ENCODE results near the gene ACTBL2. TPM values are rescaled to one million over a fixed set of nuclear protein-coding genes. Genes with fewer than 3 reads are reported as not detected.

Gene ACTBL2
- total and polyA plus RNA-seq, 4 donors: 0.04 to 0.29 (median 0.09) TPM; not detected in 1

DNA sequence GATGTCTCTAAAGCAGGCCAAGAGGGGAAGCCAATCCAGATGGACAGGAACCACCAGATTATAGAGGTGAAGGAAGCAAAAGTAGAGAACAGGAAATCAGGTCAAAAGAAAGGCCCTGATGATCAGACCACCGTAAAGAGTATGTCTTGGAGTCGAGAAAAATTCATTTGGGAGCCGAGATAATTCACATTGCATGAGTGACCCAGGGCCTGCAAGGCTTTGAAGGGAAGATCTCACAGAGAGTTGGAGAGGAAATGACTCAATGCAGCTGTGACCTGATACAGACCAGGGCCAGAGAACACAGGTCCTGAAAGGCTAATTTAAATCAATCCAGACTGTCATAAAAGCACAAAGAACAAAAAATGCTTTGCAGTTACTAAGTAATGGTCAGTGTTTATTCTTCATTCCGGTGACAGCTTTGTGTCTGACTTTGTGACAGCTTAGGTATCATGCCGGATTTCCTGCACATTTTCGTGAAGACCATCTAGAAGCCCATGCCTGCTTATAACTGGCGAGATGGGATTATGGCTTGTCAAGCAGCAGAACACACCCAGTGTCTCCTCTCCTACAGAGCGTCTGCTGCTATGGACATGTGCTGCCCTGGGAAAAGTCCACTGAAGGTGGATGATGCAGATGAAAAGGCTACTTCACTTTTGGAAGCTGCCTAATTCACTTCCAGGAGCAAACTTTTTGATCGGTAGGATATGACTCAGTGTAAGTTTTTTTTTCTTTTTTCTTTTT lies 5.8 kb upstream of the ACTBL2 start:
- Histone ChIP-seq H3K9ac (ENCODE audit: insufficient read depth in 1 of 2, low read length in 2 of 2) (no peak overlapping the region), H3K36me3 (ENCODE audit: control insufficient read depth in 4 of 4, insufficient read depth in 4 of 4, low read length in 4 of 4) (no peaks in the 10 kb centered on the region), H3K9me3 (ENCODE audit: control insufficient read depth in 4 of 4, insufficient read depth in 3 of 4, low read length in 3 of 4) (no peaks in the 10 kb centered on the region), H3K4me3 (no peak overlapping the region), H3K27me3 (ENCODE audit: control insufficient read depth in 3 of 3, insufficient read depth in 3 of 3, low read length in 2 of 3) (no peaks in the 10 kb centered on the region), H3K4me1 (ENCODE audit: control insufficient read depth in 5 of 5, insufficient read depth in 5 of 5, low read length in 5 of 5) (no peaks in the 10 kb centered on the region), H3K27ac (ENCODE audit: low read depth in 1 of 2, low read length in 1 of 2) (no peak overlapping the region)
- DNase-seq (peak in 1 of 3 donors; percentile 28), ATAC-seq (ENCODE audit: insufficient read depth, low FRiP score) (no peak)
- TF ChIP-seq CTCF (IDR thresholded peaks at IDR 0.05; ENCODE audit: control extremely low read depth, extremely low read depth): no peak
- 55 to 62% methylated on average over 9 of the region's 9 CpGs for WGBS, 2 donors

DNA sequence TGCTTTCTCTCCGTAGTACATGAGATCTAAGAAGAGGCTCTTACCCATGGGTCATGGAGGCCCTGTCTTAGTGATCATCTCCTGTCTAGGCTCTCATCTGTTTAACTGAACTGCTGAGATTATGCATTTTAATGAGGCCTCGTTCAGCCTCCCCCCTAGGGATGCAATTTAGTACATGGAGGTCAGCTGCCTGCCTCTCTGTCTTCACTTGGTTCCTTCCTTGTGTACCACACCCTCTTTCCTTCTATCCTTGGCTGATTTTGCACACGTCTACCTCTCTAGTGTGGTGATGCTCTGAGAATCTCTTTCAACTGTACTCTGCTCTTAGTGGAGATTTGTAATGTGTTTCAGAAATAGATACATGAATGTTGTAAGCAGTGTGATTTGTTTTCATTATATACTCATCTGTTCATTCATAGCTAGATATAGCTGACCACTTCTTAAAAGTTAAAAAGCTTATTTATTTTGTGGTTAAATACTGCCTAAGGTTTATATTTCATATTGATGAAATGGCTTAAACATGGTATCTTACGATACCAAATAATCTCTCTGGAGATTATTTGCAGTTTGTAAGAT lies 3.5 kb upstream of the ACTBL2 start:
- DNase-seq (no peak), ATAC-seq (ENCODE audit: insufficient read depth, low FRiP score) (no peak)
- Histone ChIP-seq H3K4me1 (ENCODE audit: control insufficient read depth in 5 of 5, insufficient read depth in 5 of 5, low read length in 5 of 5) (no peaks in the 10 kb centered on the region), H3K9me3 (ENCODE audit: control insufficient read depth in 4 of 4, insufficient read depth in 3 of 4, low read length in 3 of 4) (no peaks in the 10 kb centered on the region), H3K36me3 (ENCODE audit: control insufficient read depth in 4 of 4, insufficient read depth in 4 of 4, low read length in 4 of 4) (no peaks in the 10 kb centered on the region), H3K9ac (ENCODE audit: insufficient read depth in 1 of 2, low read length in 2 of 2) (no peak overlapping the region), H3K27me3 (ENCODE audit: control insufficient read depth in 3 of 3, insufficient read depth in 3 of 3, low read length in 2 of 3) (no peaks in the 10 kb centered on the region), H3K27ac (ENCODE audit: low read depth in 1 of 2, low read length in 1 of 2) (no peak overlapping the region), H3K4me3 (no peak overlapping the region)
- WGBS, 2 donors: 83% methylated on average over 4 of the region's 4 CpGs
- no peak for TF ChIP-seq CTCF (IDR thresholded peaks at IDR 0.05; ENCODE audit: control extremely low read depth, extremely low read depth)

DNA sequence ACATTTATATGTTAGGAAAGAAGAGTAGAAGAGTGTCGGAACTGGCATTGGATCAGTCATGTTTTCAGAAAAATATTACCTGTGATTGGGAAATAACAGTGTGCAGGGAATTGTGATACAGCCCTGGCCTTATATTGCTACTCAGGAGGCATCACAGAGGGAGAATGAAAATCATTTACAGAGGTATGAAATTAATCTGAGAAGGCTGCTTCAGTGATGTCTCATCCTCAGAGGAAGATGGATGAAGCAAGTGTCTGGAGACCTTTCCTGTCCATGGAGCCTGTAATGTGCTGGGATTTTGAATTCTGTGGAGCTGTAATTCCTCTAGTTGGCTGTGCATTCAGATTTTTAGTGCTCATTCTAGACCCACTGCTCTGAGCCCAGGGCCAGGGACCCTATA lies 3.8 kb downstream of the ACTBL2 start:
- Histone ChIP-seq H3K9me3 (ENCODE audit: control insufficient read depth in 4 of 4, insufficient read depth in 3 of 4, low read length in 3 of 4) (no peaks in the 10 kb centered on the region), H3K4me1 (ENCODE audit: control insufficient read depth in 5 of 5, insufficient read depth in 5 of 5, low read length in 5 of 5) (peaks cover 0 to 8% (median 4%) of the 10 kb centered on the region in 5 donors), H3K9ac (ENCODE audit: insufficient read depth in 1 of 2, low read length in 2 of 2) (no peak overlapping the region), H3K4me3 (no peak overlapping the region), H3K27ac (ENCODE audit: low read depth in 1 of 2, low read length in 1 of 2) (no peak overlapping the region), H3K36me3 (ENCODE audit: control insufficient read depth in 4 of 4, insufficient read depth in 4 of 4, low read length in 4 of 4) (no peaks in the 10 kb centered on the region), H3K27me3 (ENCODE audit: control insufficient read depth in 3 of 3, insufficient read depth in 3 of 3, low read length in 2 of 3) (no peaks in the 10 kb centered on the region)
- no peak for TF ChIP-seq CTCF (IDR thresholded peaks at IDR 0.05; ENCODE audit: control extremely low read depth, extremely low read depth)
- 94 to 98% methylated on average over 1 of the region's 1 CpG for WGBS, 2 donors
- no peak for DNase-seq
- no peak for ATAC-seq (ENCODE audit: insufficient read depth, low FRiP score)

Data from lung (tissue), 12 donors.